Endothelial cell of umbilical vein (primary cell): Measurements from ENCODE around the gene SMOC2. TPM values are rescaled to one million over a fixed set of nuclear protein-coding genes. Genes with fewer than 3 reads are reported as not detected.
"Not testable (repeated sequence)": the region's sequence is repeated elsewhere in the genome, so short reads cannot be mapped to it uniquely, and the experiment has no call there.

ENCODE experiments used
- BruUV-seq: library from RNA; stranded (reverse); fragments of 400-500 nt; replicated peaks from 2 replicates; lab custom pipeline; 2021; lab: Mats Ljungman, UMichigan
- CTCF ChIA-PET: fragments of 300-600, 350-600 bp; sonication (Branson Sonifier 250); formaldehyde crosslinking; loops from one replicate; lab custom pipeline; 2021; ENCODE audit warnings: antibody characterized with exemption, inconsistent platforms; lab: Charles Lee
- POLR2A ChIA-PET: fragments of 300-600, 350-600 bp; sonication (Branson Sonifier 250); formaldehyde crosslinking; loops from one replicate; lab custom pipeline; 2021; ENCODE audit warnings: antibody characterized with exemption, inconsistent platforms; lab: Charles Lee
- DNase-seq: peaks from one replicate; pipeline ENCODE4 v3.0.0-alpha.2; 2011; ENCODE audit warnings: low read depth, low spot score
- FAIRE-seq: peaks from 2 replicates; lab custom pipeline; 2011; peaks lifted over from hg19 to GRCh38; lab: Jason Lieb, UNC
- H2AFZ ChIP-seq: 2 replicates; pipeline ENCODE4 v1.6.0; 2012; ENCODE audit warnings: low read depth, low read length, control low read depth, inconsistent platforms
- H3K27ac ChIP-seq: 2 replicates; pipeline ENCODE4 v1.5.1; 2011; ENCODE audit warnings: low read depth, mild to moderate bottlenecking, control low read depth, low read length, moderate library complexity; ENCODE audit not compliant: insufficient read depth
- H3K27me3 ChIP-seq, 2 experiments: 2 replicates each; pipeline versions ENCODE4 v1.6.0 to v1.6.1; 2011; ENCODE audit warnings: low read length in 2 of 2, mixed read lengths in 1 of 2; ENCODE audit not compliant: control insufficient read depth in 2 of 2, insufficient read depth in 2 of 2
- H3K36me3 ChIP-seq, 2 experiments: 2 replicates in 1 of 2; 3 replicates in 1 of 2; pipeline ENCODE4 v1.5.1; 2011; ENCODE audit warnings: low read length in 2 of 2, mild to moderate bottlenecking in 1 of 2, moderate library complexity in 1 of 2; ENCODE audit not compliant: control insufficient read depth in 2 of 2, insufficient read depth in 2 of 2; ENCODE audit errors: extremely low read depth in 1 of 2
- H3K4me1 ChIP-seq: 3 replicates; pipeline ENCODE4 v1.5.1; 2011; ENCODE audit warnings: mild to moderate bottlenecking, low read length; ENCODE audit not compliant: control insufficient read depth, insufficient read depth; ENCODE audit errors: extremely low read depth
- H3K4me2 ChIP-seq: 2 replicates; pipeline ENCODE4 v1.6.1; 2011; ENCODE audit warnings: low read length, control low read depth, mixed read lengths; ENCODE audit not compliant: insufficient read depth
- H3K4me3 ChIP-seq, 3 experiments: fragments of 200-600 bp in 1 of 3; sonication (generic), shearing (Covaris generic) in 1 of 3; replicated peaks in 1 of 3; 2 replicates each; pipeline ENCODE4 v1.5.1; 2011 to 2016; ENCODE audit warnings: control low read depth in 3 of 3, low read length in 3 of 3, mild to moderate bottlenecking in 2 of 3, inconsistent platforms in 1 of 3, low read depth in 1 of 3, moderate library complexity in 1 of 3; ENCODE audit not compliant: insufficient read depth in 1 of 3
- H3K79me2 ChIP-seq: 2 replicates; pipeline ENCODE4 v1.6.0; 2012; ENCODE audit warnings: low read length, inconsistent platforms; ENCODE audit not compliant: control insufficient read depth, insufficient read depth
- H3K9ac ChIP-seq: replicated peaks from 2 replicates; pipeline ENCODE3; 2011; ENCODE audit warnings: low read length, control low read depth; ENCODE audit not compliant: insufficient read depth; ENCODE audit errors: extremely low read depth
- H3K9me1 ChIP-seq: replicated peaks from 3 replicates; pipeline ENCODE4 v1.6.0; 2011; ENCODE audit warnings: mild to moderate bottlenecking, low read length; ENCODE audit not compliant: control insufficient read depth, insufficient read depth; ENCODE audit errors: extremely low read depth
- H3K9me3 ChIP-seq: replicated peaks from 2 replicates; pipeline ENCODE4 v1.5.1; 2012; ENCODE audit warnings: low read length, inconsistent platforms; ENCODE audit not compliant: control insufficient read depth, insufficient read depth
- H4K20me1 ChIP-seq: replicated peaks from 2 replicates; pipeline ENCODE3; 2011; ENCODE audit warnings: mild to moderate bottlenecking, low read length; ENCODE audit not compliant: control insufficient read depth, insufficient read depth; ENCODE audit errors: extremely low read depth
- EZH2 ChIP-seq: IDR thresholded peaks from 2 replicates; pipeline ENCODE4 v1.6.1; 2012; ENCODE audit warnings: borderline replicate concordance, low read depth, mild to moderate bottlenecking, moderate library complexity, low read length, inconsistent platforms; ENCODE audit not compliant: severe bottlenecking
- FOS ChIP-seq: IDR thresholded peaks from 2 replicates; pipeline ENCODE4 v1.6.1; 2011; ENCODE audit warnings: mild to moderate bottlenecking, low read length, moderate library complexity, borderline replicate concordance; ENCODE audit not compliant: insufficient read depth
- GATA2 ChIP-seq: IDR thresholded peaks from 2 replicates; pipeline ENCODE4 v1.7.0; 2011; ENCODE audit warnings: low read depth, mild to moderate bottlenecking, moderate library complexity, mixed read lengths, low read length; ENCODE audit not compliant: insufficient read length, insufficient read depth
- JUN ChIP-seq: IDR thresholded peaks from 2 replicates; pipeline ENCODE4 v1.6.1; 2011; ENCODE audit warnings: borderline replicate concordance, low read depth; ENCODE audit not compliant: insufficient read length, insufficient read depth
- MYC ChIP-seq: IDR thresholded peaks from one replicate; pipeline ENCODE4 v1.6.1; 2011; ENCODE audit warnings: mild to moderate bottlenecking, low read depth, low read length
- POLR2A ChIP-seq: IDR thresholded peaks from 2 replicates; pipeline ENCODE4 v1.6.1; 2012; ENCODE audit warnings: low read depth, mild to moderate bottlenecking, control low read depth, low read length
- POLR2AphosphoS5 ChIP-seq: IDR thresholded peaks from 2 replicates; pipeline ENCODE4 v1.6.1; 2012; ENCODE audit warnings: low read depth, mild to moderate bottlenecking, control low read depth, low read length, moderate library complexity; ENCODE audit not compliant: insufficient read depth
- dilution Hi-C: fragments of 300-500 bp; cut with MboI; formaldehyde crosslinking; loops from one replicate; pipeline ENCODE4 v1.15.0; 2019; ENCODE audit warnings: low sequenced_read_pairs; ENCODE audit not compliant: extremely low pct_ligation_motif_present
- intact Hi-C: fragments of 100-400 bp; cut with micrococcal nuclease; formaldehyde crosslinking; loops from one replicate; pipeline ENCODE4 v1.10.0; 2022
- polyA plus RNA-seq, 4 experiments: library from polyadenylated mRNA; depleted of rRNA in 3 of 4; stranded (reverse) in 3 of 4; unstranded in 1 of 4; fragments of >200 nt; gene quantifications; 2 replicates each; pipeline versions ENCODE4 v1.2.1 to v1.2.3, GENCODE V29; 2011 to 2012; ENCODE audit warnings: missing spikeins in 1 of 4
- total RNA-seq: library from RNA; stranded (reverse); gene quantifications from 2 replicates; pipeline ENCODE4 v1.2.3, GENCODE V29; 2021
- TF ChIP-seq, protein P1 (sequence below): IDR thresholded peaks from 2 replicates; pipeline ENCODE4 v1.6.1; 2011; ENCODE audit not compliant: insufficient read depth, insufficient read length
- TF ChIP-seq, protein P2 (sequence below), 2 donors: IDR thresholded peaks; 1 replicate in 1 of 2; 2 replicates in 1 of 2; pipeline ENCODE4 v1.5.1; 2011; ENCODE audit warnings: low read length in 2 of 2, mild to moderate bottlenecking in 2 of 2, moderate library complexity in 2 of 2, control low read depth in 1 of 2, inconsistent platforms in 1 of 2, low read depth in 1 of 2; ENCODE audit not compliant: insufficient read depth in 1 of 2; ENCODE audit errors: extremely low read depth in 1 of 2

SMOC2 gene
- total and polyA plus RNA-seq, 2 donors (not counting 3 experiments of a cell fraction or from before 2014, with no cell fraction given) = not detected

DNA sequence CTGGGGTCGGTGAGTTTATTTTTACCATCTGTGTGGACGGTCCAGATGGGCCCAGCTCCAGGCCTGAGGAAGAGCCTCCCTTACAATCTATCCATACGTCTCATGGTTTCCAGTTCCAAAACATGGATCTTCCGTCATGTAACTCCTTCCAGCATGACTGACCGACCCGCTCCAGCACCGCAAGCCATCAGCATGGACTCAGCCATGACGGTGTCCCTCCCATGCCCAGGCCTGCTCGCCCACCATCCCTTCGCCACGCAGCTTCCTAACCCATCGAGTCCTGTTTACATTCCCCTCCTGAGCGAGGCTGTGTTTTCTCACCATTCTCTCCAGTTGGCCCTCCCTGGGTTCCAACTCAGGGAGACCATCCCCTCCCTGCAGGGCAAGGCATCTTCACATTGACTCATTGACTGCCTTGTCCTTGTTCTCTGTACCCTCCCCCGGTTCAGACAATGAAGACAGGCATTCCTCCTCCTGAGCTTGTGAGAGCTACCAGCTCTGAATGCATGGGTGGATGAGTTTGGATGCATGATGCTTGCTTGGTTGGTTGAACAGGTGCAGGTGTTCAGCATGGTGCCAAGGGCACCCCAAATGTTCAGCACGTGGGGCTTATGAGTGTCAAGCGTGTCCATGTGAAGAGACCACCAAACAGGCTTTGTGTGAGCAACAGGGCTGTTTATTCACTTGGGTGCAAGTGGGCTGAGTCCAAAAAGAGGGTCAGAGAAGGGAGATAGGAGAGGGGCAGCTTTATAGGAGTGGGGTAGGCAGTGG, 235.8 kb downstream of the SMOC2 start:
- H3K4me3 ChIP-seq = no peak overlapping the region
- H3K79me2 ChIP-seq = no peaks in the 10 kb centered on the region
- no peak overlapping the region for H3K27ac ChIP-seq
- no peaks in the 10 kb centered on the region for H3K9me1 ChIP-seq
- H3K4me2 ChIP-seq = no peak overlapping the region
- H3K27me3 ChIP-seq = no peaks in the 10 kb centered on the region
- no peak for FAIRE-seq
- no peak overlapping the region for H2AFZ ChIP-seq
- H3K9me3 ChIP-seq = peaks cover 8% of the 10 kb centered on the region
- no peak overlapping the region for H3K9ac ChIP-seq
- ChIA-PET CTCF (no interaction called here), POLR2A (no interaction called here)
- H3K4me1 ChIP-seq = no peaks in the 10 kb centered on the region
- BruUV-seq = no TSS peak
- H4K20me1 ChIP-seq = no peaks in the 10 kb centered on the region
- H3K36me3 ChIP-seq = no peaks in the 10 kb centered on the region
- no peak for TF ChIP-seq MYC
- TF ChIP-seq JUN = no peak
- TF ChIP-seq, protein P1, sequence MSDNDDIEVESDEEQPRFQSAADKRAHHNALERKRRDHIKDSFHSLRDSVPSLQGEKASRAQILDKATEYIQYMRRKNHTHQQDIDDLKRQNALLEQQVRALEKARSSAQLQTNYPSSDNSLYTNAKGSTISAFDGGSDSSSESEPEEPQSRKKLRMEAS = no peak
- no peak for TF ChIP-seq GATA2
- TF ChIP-seq POLR2A = no peak
- TF ChIP-seq EZH2 = no peak
- TF ChIP-seq, protein P2, sequence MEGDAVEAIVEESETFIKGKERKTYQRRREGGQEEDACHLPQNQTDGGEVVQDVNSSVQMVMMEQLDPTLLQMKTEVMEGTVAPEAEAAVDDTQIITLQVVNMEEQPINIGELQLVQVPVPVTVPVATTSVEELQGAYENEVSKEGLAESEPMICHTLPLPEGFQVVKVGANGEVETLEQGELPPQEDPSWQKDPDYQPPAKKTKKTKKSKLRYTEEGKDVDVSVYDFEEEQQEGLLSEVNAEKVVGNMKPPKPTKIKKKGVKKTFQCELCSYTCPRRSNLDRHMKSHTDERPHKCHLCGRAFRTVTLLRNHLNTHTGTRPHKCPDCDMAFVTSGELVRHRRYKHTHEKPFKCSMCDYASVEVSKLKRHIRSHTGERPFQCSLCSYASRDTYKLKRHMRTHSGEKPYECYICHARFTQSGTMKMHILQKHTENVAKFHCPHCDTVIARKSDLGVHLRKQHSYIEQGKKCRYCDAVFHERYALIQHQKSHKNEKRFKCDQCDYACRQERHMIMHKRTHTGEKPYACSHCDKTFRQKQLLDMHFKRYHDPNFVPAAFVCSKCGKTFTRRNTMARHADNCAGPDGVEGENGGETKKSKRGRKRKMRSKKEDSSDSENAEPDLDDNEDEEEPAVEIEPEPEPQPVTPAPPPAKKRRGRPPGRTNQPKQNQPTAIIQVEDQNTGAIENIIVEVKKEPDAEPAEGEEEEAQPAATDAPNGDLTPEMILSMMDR (IDR thresholded peaks at IDR 0.05; ENCODE audit: extremely low read depth in 1 of 2, insufficient read depth in 1 of 2, low read depth in 1 of 2, low read length in 2 of 2) = no peak
- TF ChIP-seq POLR2AphosphoS5 = no peak
- TF ChIP-seq FOS = no peak
- intact Hi-C loops = no loop called here
- dilution Hi-C loops = no loop called here
- no peak for DNase-seq

DNA sequence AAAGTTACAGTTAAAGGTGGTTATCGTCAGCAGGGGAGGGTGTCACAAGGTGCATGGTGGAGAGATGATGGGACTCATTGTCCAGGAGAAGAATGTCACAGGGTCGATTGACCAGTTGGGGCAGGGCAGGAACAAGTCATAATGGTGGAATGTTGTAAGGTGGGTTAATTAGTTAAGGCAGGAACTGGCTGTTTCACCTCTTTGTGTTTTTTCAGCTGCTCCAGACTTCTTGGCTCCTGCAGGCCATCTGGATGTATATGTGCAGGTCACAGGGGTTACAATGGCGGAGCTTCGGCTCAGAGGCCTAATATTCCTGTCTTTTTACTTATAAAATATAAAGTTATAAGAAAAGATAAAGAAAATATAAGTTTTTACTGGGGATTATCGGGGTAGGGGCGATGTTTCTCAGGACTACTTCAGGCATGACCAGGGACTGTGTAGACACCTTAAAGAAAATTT, 236.4 kb downstream of the SMOC2 start:
- FAIRE-seq, H3K79me2 ChIP-seq, H3K27ac ChIP-seq, POLR2A ChIA-PET, CTCF ChIA-PET, H3K4me1 ChIP-seq, H2AFZ ChIP-seq, H4K20me1 ChIP-seq, H3K36me3 ChIP-seq, H3K9me1 ChIP-seq, H3K9me3 ChIP-seq, H3K27me3 ChIP-seq, H3K4me3 ChIP-seq, dilution Hi-C loops, H3K9ac ChIP-seq, intact Hi-C loops, DNase-seq, H3K4me2 ChIP-seq, BruUV-seq: not testable (repeated sequence)
